GM19239 (cell line): ENCODE results near the gene PDE4D.
A peak's percentile ranks its signal among the peaks of the same experiment; 100 is the strongest.

Source experiments
- DNase-seq: peaks from one replicate; pipeline ENCODE4 v3.0.0; 2011; ENCODE audit warnings: low spot score; ENCODE audit not compliant: insufficient read length
- FAIRE-seq: peaks from 2 replicates; lab custom pipeline; 2011; peaks lifted over from hg19 to GRCh38; lab: Jason Lieb, UNC

Gene PDE4D

DNA sequence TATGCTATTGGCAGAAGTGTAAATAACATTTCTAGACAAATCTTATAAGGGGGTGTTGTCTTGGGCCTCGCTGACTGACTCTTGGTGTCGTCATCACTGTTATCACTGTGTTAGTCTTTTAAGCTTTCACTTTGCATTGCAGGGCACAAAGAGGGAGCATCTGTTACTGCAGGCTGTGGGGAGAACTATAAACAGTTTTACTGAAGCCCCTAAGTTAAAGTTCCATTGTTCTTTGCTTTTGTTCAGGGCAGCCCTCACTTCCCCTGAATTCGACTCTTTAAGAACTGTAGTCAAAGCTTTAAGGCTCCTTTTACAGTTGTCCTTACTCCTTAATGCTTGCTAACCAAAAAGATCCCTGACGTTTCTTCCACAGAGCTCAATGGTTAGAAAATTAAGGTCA lies 705.7 kb downstream of the PDE4D start:
- DNase-seq (no peak), FAIRE-seq (no peak)

- FAIRE-seq (no peak), DNase-seq (no peak)
Measured at GRCh38 chr5:59186623-59187022, 706.9 kb downstream of the PDE4D start.

- FAIRE-seq: no peak
Measured at GRCh38 chr5:59185757-59186385, 707.7 kb downstream of the PDE4D start.

DNA sequence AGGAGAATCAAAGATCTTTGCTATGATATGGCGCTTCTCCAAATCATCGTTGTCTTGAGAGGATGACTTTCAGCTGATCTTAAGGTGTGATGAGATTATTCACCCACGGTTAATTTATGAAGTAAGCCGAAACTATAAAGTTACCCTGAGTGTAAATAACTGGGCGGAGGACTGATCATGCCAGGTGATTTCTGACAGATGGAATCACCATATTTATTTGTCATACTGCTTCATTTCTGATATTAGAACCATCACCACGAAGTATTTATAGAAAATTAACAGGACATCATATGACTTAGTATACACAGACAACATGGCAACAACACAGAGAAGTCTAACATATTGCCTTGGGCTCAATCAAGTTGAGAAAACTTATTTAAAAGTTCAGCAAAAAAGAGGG lies 708.8 kb downstream of the PDE4D start:
- FAIRE-seq (no peak), DNase-seq (no peak)

More at GRCh38 chr5:59185757-59186385, 707.7 kb downstream of the PDE4D start:
- DNase-seq: no peak

DNA sequence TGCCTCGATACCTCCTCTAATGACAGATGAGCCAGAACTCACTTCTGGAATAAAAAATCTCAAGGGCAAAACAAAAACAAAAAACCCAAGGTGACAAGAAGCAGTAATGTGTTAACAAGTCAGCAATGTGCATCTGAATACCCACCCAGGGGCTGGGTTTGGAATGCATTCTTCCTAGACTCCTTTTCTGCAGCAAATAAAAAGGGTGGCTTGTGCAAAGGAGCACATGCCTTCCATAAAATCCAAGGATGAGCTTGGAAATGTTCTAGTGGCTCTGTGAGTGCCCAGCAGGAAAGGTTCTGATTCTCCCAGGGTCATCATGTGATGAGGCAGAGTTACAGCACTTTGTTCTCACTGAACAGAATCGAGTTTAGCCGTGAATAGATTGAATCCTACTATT lies 710.8 kb downstream of the PDE4D start:
- DNase-seq: no peak
- no peak for FAIRE-seq

DNA sequence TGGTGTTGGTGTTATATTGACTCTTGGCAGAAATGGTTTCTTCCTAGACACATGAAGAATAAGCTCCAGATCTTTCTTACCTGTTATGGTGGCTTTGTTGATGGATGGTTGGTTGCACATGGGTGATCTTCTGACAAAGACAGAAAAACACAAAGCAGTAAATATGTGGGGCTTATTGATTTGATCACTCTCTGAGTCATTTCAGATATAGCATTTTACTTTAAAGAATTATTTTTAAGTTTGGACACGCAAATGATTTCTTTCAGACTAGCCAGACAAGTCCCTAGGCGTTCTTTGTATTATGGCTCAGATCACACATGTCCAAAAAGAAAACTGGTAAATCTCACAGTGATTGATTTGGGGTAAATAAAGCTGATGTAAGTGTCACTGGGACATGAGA lies 713.0 kb downstream of the PDE4D start:
- FAIRE-seq (peak; percentile 73), DNase-seq (peak; percentile 6)

DNA sequence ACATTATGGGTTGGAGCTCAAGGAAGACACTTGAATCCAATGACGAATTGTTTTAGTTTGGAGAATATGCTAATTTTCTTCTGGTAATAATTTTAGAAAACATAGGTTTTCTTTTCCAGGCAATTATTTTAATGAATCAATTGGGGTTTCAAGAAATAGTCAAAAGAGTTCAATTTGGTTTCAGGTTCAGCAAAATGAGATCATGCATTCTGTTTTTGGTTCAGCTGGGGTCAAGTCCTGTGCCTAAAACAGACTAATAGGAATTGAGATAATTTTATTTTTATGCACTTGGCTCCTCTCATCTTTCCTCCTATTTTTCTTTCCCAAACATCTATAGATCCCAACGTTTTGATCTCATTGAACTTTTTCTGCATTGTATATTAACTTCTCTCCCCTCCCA lies 713.8 kb downstream of the PDE4D start:
- FAIRE-seq: no peak
- no peak for DNase-seq

- no peak for FAIRE-seq
Measured at GRCh38 chr5:59178482-59178881, 715.0 kb downstream of the PDE4D start.

DNA sequence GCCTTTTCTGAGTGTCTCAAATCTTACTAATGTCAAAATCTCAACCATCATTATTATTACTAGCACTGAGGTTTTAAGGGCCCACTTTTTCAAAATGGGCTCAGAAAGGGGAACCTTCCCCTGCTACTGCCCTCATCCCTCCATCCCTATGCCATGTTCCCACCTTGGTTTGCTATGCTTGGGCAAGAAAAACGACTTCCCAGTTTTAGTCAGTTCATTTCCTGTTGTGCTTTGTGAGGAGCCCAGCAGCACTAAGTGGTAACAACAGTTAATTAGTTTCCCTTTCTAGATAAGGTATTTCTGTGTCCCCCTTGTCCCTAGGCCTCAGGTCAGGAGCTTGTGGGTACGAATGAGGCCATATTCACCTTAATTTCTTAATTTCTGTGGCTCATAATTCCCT lies 715.5 kb downstream of the PDE4D start:
- no peak for FAIRE-seq

More at GRCh38 chr5:59178482-59178881, 715.0 kb downstream of the PDE4D start:
- no peak for DNase-seq

DNA sequence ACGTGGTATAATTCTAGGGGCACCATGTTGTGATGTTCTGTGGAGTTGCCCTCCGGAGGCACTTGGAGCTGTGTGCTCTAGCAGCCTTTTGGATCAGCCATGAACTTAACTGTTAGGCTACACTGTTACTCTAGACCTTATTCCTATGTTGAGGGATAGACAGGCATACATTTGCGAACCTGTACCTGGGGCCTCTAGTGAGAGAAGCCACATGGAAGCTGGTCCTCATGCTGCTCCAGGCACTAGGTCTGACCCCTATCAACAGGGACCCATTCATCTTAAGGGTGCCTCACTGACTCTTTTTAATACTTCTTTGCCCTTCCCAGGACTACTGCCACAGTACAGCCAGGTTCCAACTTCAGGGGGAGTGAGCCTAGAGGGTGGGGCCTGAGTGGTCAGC lies 715.9 kb downstream of the PDE4D start:
- FAIRE-seq (no peak), DNase-seq (no peak)

More for the DNA sequence above, 715.5 kb downstream of the PDE4D start:
- peak; percentile 1 for DNase-seq

- peak; percentile 18 for FAIRE-seq
- no peak for DNase-seq
Measured at GRCh38 chr5:59174248-59174844, 719.2 kb downstream of the PDE4D start.

DNA sequence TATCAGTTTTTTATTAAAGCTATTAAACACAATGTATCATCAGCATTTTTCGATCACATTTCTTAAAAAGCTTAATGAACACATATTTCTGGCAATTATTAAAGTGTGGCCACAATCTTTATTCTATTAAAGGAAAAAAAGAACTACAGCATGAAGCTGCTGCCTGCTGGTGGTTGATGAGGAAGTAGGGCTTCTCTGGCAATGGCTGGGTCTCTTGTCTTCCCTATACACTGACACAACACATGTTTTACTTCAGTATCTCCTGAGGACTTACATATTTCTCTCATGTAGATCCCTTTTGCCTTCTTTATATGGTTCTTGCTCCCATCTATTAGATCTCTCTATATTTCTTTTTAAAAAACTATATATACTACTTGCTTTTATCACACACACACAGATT lies 719.9 kb downstream of the PDE4D start:
- DNase-seq (no peak), FAIRE-seq (no peak)

DNA sequence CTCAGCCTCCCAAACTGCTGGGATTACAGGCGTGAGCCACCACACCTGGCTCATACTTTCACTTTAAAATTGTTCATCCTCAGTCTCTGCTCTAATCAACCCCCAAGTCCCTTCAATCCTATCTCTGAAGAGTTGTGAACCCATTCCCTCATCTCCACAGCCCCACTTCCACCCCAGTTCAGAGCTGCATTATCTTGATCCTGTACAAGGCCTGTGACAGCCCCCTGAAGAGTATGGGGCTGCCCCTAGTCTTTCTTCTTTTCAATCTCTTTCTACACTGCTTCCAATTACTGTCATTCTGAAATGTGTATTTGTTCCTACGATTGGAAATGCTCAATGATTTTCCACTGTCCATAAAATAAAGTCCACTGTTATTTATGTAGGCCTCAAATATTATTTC lies 722.4 kb downstream of the PDE4D start:
- DNase-seq (no peak), FAIRE-seq (no peak)

- FAIRE-seq (no peak), DNase-seq (no peak)
Measured at GRCh38 chr5:59169768-59170150, 723.8 kb downstream of the PDE4D start.

GRCh38 chr5:59169081-59169767 lies 724.3 kb downstream of the PDE4D start:
- FAIRE-seq: no peak

DNA sequence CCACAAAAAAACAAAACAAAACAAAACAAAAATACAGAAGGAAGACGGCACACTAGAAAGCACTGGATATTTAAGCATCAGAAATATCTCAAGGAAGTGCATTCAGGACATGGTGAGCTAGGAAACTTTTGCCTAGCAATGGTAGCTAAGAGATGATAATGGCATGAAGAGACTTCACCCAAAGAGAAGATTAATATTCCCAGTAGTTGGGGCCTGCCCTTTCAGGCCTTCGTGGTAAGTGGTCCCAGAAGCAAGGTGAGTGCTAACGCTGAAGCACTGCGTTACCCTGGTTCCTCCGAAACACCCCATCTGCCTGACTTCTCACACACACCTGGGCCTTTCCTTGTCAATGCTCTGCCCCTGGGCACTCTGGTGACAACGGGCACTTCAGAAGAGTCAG lies 725.5 kb downstream of the PDE4D start:
- FAIRE-seq (no peak), DNase-seq (no peak)

More at GRCh38 chr5:59169081-59169767, 724.3 kb downstream of the PDE4D start:
- no peak for DNase-seq

DNA sequence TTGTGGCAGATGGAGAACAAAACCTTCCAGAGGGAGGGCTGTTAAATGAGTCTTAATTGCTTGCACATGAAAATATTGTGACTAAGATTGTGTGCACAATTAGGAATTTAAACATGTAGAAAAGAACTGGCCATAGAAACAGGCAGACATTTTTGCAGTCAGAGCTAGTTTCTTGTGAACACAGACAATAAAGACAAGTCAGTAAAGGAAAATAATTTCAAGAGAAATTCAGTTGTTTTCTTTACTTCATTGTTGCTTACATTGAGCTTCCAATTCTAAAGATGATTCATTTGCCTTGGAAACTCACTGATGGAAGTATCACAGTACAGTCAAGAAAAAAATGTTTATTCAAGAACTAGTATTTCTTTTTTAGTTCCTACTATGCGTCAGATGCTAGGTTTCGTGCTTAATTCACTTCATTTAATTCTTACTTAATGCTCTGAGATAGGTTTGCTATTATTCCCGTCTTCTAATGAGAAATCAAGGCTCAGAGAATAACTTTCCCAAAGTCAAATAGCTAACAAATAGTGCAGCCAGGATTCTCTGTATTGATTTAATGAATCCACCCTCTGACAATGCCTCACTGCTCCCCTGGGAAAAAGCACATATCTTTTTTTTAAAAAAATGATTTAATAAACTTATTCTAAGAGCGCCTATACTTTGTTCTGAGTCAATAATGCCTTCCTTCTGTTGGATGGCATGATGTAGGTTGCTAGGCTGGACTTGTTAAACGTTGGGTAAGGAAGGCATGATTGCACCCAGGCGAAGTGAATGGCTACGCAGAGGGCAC lies 729.3 kb downstream of the PDE4D start:
- FAIRE-seq: no peak
- DNase-seq: no peak

DNA sequence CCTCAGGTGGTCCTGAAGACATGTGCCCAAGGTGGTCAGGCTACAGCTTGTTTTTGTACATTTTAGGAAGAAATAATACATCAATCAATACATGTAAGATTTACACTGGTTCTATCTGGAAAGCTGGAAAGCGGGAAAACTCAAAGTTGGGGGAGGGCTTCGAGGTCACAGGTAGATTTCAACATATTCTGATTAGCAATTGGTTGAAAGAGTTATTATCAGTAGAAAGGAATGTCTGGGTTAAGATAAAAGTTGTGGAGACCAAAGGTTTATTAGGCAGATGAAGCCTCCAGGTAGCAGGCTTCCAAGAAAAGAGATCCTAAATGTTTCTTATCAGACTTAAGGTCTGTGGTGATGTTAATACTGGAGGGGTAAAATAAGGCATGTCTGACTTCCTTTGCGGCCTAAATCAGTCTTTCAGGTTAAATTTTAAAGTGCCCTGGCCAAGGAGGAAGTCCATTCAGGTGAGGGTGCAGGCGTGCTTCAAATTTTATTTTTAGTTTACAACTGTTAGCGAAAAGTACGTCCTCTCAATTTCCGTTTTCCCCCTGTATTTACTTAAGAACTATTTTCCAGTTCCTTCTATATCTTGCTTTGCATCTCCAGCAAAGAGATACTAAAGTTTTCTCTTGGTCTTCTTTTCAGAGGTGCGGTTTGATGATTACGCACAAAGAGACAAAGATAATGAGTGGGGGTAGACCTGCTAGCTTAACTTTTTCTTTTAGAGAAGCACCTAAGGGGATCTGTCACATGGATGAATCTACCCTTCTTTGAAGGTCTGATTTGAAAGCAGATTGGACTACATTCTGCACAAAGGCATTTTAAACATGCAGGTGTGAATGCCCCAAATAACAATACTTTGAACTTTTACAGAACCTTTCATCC lies 732.1 kb downstream of the PDE4D start:
- no peak for FAIRE-seq
- no peak for DNase-seq

DNA sequence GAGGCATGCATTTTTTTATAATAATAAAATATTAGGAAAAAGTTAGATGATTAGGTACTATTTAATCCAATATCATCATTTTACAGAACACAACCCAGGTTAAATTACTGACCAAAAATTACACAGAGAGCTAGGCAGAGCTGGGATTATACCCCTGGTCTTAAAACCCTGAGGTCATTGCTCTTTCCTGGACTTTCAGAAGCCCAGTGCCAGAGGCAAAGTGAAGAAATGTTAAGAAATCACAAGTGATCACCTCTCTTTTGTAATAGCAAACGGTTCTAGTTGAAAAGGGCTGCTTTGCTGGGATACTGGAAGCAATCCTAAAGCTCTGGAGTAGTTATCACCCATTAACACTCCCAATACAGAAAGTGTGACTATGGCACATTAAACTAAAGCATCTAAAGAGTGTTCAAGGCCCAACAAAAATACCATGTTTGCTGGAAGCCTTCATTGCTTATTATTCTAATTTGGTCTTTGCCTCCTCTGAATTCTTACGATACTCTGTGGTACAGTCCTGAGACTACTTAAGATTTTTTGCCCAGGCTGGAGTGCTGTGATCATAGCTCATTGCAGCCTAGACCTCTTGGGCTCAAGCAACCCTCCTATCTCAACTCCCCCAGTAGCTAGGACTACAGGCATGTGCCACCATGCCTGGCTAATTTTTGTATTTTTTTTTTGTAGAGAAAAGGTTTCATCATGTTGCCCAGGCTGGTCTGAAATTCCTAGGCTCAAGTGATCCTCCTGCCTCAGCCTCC lies 734.7 kb downstream of the PDE4D start:
- DNase-seq: no peak
- no peak for FAIRE-seq
